GM12878 (cell line): ENCODE results near the gene SPTBN1. TPM values are rescaled to one million over a fixed set of nuclear protein-coding genes. Genes with fewer than 3 reads are reported as not detected.

Experiments used
- ATAC-seq: fragments of 200-7000 bp; cut with Tn5 transposase; 3 replicates; pipeline ENCODE4 v1.9.1; 2020; ENCODE audit warnings: mild to moderate bottlenecking, moderate library complexity
- BruUV-seq: library from RNA; stranded (reverse); fragments of 400-500 nt; replicated peaks from 2 replicates; lab custom pipeline; 2021; lab: Mats Ljungman, UMichigan
- CTCF ChIA-PET: fragments of 300-600 bp; sonication (Branson Sonifier 250); formaldehyde crosslinking; extraction: SDS; loops from one replicate; lab custom pipeline; 2021; ENCODE audit warnings: inconsistent platforms; lab: Yijun Ruan, JAX
- POLR2A ChIA-PET: fragments of 350-600 bp; formaldehyde crosslinking; extraction: SDS; loops from one replicate; lab custom pipeline; 2021; ENCODE audit warnings: inconsistent platforms; lab: Charles Lee
- RAD21 ChIA-PET: fragments of 300-600 bp; sonication (Branson Sonifier 250); formaldehyde crosslinking; loops from one replicate; lab custom pipeline; 2023; ENCODE audit warnings: antibody characterized with exemption; ENCODE audit not compliant: unreplicated experiment; lab: Charles Lee
- SMC1A ChIA-PET: fragments of 300-600 bp; sonication (Branson Sonifier 250); formaldehyde crosslinking; loops from one replicate; lab custom pipeline; 2023; ENCODE audit not compliant: unreplicated experiment, uncharacterized antibody; lab: Charles Lee
- DNase-seq: peaks from one replicate; pipeline ENCODE4 v3.0.0-alpha.2; 2011; ENCODE audit warnings: low read depth, low spot score
- FAIRE-seq: peaks from 3 replicates; lab custom pipeline; 2011; peaks lifted over from hg19 to GRCh38; lab: Jason Lieb, UNC
- H2AFZ ChIP-seq: 2 replicates; pipeline ENCODE4 v1.6.0; 2011; ENCODE audit warnings: low read depth, low read length, control low read depth; ENCODE audit not compliant: control insufficient read depth
- H3K27ac ChIP-seq: 2 replicates; pipeline ENCODE4 v1.5.1; 2011; ENCODE audit warnings: control low read depth; ENCODE audit not compliant: control insufficient read depth, insufficient read depth
- H3K27me3 ChIP-seq, 2 experiments: replicated peaks in 1 of 2; 2 replicates each; pipeline versions ENCODE4 v1.6.0 to v1.6.1; 2011; ENCODE audit warnings: low read length in 1 of 2; ENCODE audit not compliant: control insufficient read depth in 2 of 2, insufficient read depth in 2 of 2
- H3K36me3 ChIP-seq, 2 experiments: 2 replicates each; pipeline ENCODE4 v1.5.1; 2011; ENCODE audit warnings: low read length in 1 of 2; ENCODE audit not compliant: control insufficient read depth in 2 of 2, insufficient read depth in 2 of 2
- H3K4me1 ChIP-seq: 2 replicates; pipeline ENCODE4 v1.6.1; 2011; ENCODE audit warnings: mild to moderate bottlenecking, low read length, moderate library complexity, mixed read lengths; ENCODE audit not compliant: control insufficient read depth, insufficient read depth
- H3K4me2 ChIP-seq: 2 replicates; pipeline ENCODE4 v1.6.0; 2011; ENCODE audit warnings: control low read depth; ENCODE audit not compliant: control insufficient read depth, insufficient read depth
- H3K4me3 ChIP-seq: fragments of 200-600 bp; sonication (generic); 2 replicates; pipeline ENCODE4 v1.5.1; 2016
- H3K79me2 ChIP-seq: 2 replicates; pipeline ENCODE4 v1.6.0; 2011; ENCODE audit warnings: low read length; ENCODE audit not compliant: control insufficient read depth, insufficient read depth
- H3K9ac ChIP-seq: 2 replicates; pipeline ENCODE4 v1.8.0; 2011; ENCODE audit warnings: low read length, control low read depth, mixed read lengths; ENCODE audit not compliant: control insufficient read depth, insufficient read depth
- H3K9me3 ChIP-seq: replicated peaks from 3 replicates; pipeline ENCODE4 v1.5.1; 2011; ENCODE audit warnings: mild to moderate bottlenecking, low read length; ENCODE audit not compliant: control insufficient read depth, insufficient read depth
- H4K20me1 ChIP-seq: 2 replicates; pipeline ENCODE4 v1.6.0; 2011; ENCODE audit not compliant: control insufficient read depth, insufficient read depth
- CHD1 ChIP-seq: IDR thresholded peaks from 2 replicates; pipeline ENCODE4 v1.6.1; 2012; ENCODE audit warnings: low read depth, low read length, improper control_type of control experiment
- EED ChIP-seq: sonication (generic); IDR thresholded peaks from 2 replicates; pipeline ENCODE4 v1.6.1; 2016; ENCODE audit warnings: antibody characterized with exemption, low read depth
- KDM1A ChIP-seq: fragments of 200-600 bp; sonication (generic); IDR thresholded peaks from 2 replicates; pipeline ENCODE4 v1.6.1; 2016; ENCODE audit warnings: borderline replicate concordance
- MTA3 ChIP-seq: IDR thresholded peaks from 2 replicates; pipeline ENCODE4 v1.6.1; 2012; ENCODE audit warnings: low read length, inconsistent platforms, borderline replicate concordance
- MYB ChIP-seq: fragments of 150-350 bp; IDR thresholded peaks from 2 replicates; pipeline ENCODE4 v1.6.1; 2014; ENCODE audit warnings: mild to moderate bottlenecking, low read depth, low read length, borderline replicate concordance
- SMAD5 ChIP-seq: IDR thresholded peaks from 2 replicates; pipeline ENCODE4 v1.6.1; 2016; ENCODE audit warnings: antibody characterized with exemption, low read depth
- ZBED1 ChIP-seq: IDR thresholded peaks from 2 replicates; pipeline ENCODE4 v1.6.1; 2016; ENCODE audit warnings: borderline replicate concordance
- WGBS: methylation state at CpG from one replicate; pipeline ENCODE4 v1.1.6; 2016; ENCODE audit warnings: low lambda C conversion rate; ENCODE audit not compliant: insufficient replicate concordance, insufficient coverage; ENCODE audit errors: missing lambda C conversion rate; 5-methylcytosine and 5-hydroxymethylcytosine counted together
- in situ Hi-C: fragments of 300-500 bp; cut with MboI; formaldehyde crosslinking; loops from 9 replicates; pipeline ENCODE4 v1.14.3; 2018; ENCODE audit warnings: mixed read lengths
- intact Hi-C: fragments of 100-400 bp; cut with micrococcal nuclease; formaldehyde crosslinking; loops from one replicate; pipeline ENCODE4 v1.14.2; 2022; ENCODE audit not compliant: unreplicated experiment
- polyA plus RNA-seq, 11 experiments: library from polyadenylated mRNA; depleted of rRNA in 4 of 11; unstranded in 6 of 11; stranded (reverse) in 5 of 11; fragments of >200 nt; fragmentation: Nextera tagmentation in 4 of 11; fragmentation: Illumina TruSeq in 1 of 11; extraction: Ambion mirVana in 4 of 11; extraction: Trizol in 1 of 11; gene quantifications; 1 replicate in 1 of 11; 2 replicates in 10 of 11; pipeline versions ENCODE4 v1.2.1 to v1.2.3, GENCODE V29; 2011 to 2016; ENCODE audit warnings: inconsistent platforms in 2 of 11, missing spikeins in 2 of 11, low read depth in 1 of 11
- total RNA-seq, 4 experiments: library from RNA; depleted of rRNA in 3 of 4; stranded (reverse); fragments of >200 nt in 3 of 4; fragmentation: Illumina TruSeq in 1 of 4; extraction: Trizol in 1 of 4; gene quantifications; 2 replicates each; pipeline versions ENCODE4 v1.2.1 to v1.2.3, GENCODE V29; 2013 to 2021
- TF ChIP-seq, protein P1 (sequence below): IDR thresholded peaks from 2 replicates; pipeline ENCODE4 v1.6.1; 2012; ENCODE audit warnings: improper control_type of control experiment, low read depth, low read length; ENCODE audit not compliant: insufficient replicate concordance

The SPTBN1 gene
- total and polyA plus RNA-seq, 10 of the 15 experiments (the other 5 are each of a cell fraction or from before 2014, with no cell fraction given), result 20.6 to 154 (median 76.7) TPM

DNA sequence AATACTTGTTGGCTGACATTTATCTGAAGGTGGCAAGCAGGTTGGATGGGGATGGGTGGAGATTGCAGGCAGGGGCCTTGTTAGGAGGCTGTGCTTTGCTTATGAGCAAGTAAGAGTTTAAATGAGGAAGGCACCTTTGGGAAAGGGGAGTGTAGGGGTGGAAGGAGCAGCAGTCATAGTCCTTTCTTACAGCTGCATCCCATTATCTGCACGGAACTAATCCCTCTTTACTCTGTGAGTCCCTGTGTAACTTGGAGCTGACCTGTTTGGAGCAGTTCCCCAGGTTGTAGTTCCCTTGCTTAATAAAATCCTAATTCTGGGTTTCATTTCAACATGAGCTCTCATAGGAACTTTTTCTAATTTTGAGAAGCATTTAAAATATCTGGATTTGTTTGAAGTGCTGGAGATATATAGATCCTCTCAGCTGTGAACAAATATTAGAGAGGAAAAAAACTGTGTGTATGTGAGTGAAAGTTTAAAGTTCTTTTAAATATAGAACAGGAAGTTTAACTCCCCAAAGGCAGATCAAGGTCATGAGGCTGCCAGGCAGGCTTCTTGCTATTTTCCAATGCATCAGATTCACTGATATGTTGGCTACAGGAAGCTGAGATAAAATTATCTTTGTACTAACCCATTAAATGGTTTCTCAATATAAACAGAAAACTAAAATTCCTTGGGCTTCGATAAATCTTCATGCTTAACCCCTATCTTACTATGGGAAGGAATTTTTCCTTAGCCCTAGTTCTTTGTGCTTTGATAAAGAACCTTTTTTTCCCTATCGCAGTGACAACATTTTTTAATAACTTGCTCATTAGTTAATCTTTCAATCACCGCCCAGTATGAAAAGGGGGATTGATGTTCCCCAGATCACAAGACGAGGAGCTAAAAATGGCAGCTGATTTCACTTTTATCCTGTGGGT, 162.8 kb downstream of the SPTBN1 start (continued):
- no peak for TF ChIP-seq MTA3
- no peak for TF ChIP-seq MYB
- TF ChIP-seq SMAD5, result no peak
- no peak for TF ChIP-seq EED
- no peak for TF ChIP-seq CHD1
- no peak for TF ChIP-seq KDM1A
- no peak for TF ChIP-seq ZBED1
- TF ChIP-seq, all 136 proteins: peak for 0

DNA sequence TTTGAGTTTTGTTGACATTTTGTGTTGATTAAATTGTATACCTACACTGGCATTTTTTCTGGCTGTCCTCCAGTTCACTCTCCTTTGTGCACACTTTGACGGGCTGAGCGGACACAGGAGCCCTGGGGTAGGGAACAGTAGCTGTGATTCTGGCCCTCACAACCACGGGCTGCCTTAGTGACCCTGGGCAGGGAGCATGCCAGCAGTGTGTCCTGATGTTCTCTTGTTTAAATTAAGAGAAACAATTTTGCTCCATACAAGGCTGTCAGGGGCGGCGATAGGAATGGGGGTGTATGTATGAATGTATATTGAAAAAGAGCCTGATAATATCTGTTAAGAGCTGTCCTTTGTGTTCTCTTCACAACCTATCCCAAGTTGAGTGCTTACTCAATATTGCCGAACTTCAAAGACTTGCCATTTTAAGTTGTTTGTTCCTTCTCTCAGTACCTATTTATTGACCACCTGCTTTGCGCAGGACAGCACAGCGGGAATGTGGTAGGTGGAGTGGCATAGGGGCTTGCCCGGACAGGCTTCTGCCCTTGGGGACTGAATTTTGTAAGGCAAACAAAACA, 163.6 kb downstream of the SPTBN1 start:
- Histone ChIP-seq H3K27me3 (no peaks in the 10 kb centered on the region), H3K4me2 (no peak overlapping the region), H3K9me3 (no peaks in the 10 kb centered on the region), H2AFZ (no peak overlapping the region), H3K4me3 (no peak overlapping the region), H3K4me1 (peaks cover 2% of the 10 kb centered on the region; the same call in 1 of the 2 replicates), H3K79me2 (no peaks in the 10 kb centered on the region; the same call in none of the 2 replicates), H3K9ac (no peak overlapping the region), H3K36me3 (peaks cover 28 to 54% of the 10 kb centered on the region in 2 experiments), H4K20me1 (no peaks in the 10 kb centered on the region), H3K27ac (no peak overlapping the region)
- CTCF ChIA-PET, result no interaction called here
- DNase-seq, result no peak
- SMC1A ChIA-PET, result interaction anchor here (0.9 to 2.2 kb wide), 13 partner anchors 11 to 98 kb away, joined by 3 to 9 read pairs (median 5); no protein-coding TSS in a partner anchor
- in situ Hi-C loops (no loop called here), intact Hi-C loops (no loop called here)
- TF ChIP-seq, protein P1, sequence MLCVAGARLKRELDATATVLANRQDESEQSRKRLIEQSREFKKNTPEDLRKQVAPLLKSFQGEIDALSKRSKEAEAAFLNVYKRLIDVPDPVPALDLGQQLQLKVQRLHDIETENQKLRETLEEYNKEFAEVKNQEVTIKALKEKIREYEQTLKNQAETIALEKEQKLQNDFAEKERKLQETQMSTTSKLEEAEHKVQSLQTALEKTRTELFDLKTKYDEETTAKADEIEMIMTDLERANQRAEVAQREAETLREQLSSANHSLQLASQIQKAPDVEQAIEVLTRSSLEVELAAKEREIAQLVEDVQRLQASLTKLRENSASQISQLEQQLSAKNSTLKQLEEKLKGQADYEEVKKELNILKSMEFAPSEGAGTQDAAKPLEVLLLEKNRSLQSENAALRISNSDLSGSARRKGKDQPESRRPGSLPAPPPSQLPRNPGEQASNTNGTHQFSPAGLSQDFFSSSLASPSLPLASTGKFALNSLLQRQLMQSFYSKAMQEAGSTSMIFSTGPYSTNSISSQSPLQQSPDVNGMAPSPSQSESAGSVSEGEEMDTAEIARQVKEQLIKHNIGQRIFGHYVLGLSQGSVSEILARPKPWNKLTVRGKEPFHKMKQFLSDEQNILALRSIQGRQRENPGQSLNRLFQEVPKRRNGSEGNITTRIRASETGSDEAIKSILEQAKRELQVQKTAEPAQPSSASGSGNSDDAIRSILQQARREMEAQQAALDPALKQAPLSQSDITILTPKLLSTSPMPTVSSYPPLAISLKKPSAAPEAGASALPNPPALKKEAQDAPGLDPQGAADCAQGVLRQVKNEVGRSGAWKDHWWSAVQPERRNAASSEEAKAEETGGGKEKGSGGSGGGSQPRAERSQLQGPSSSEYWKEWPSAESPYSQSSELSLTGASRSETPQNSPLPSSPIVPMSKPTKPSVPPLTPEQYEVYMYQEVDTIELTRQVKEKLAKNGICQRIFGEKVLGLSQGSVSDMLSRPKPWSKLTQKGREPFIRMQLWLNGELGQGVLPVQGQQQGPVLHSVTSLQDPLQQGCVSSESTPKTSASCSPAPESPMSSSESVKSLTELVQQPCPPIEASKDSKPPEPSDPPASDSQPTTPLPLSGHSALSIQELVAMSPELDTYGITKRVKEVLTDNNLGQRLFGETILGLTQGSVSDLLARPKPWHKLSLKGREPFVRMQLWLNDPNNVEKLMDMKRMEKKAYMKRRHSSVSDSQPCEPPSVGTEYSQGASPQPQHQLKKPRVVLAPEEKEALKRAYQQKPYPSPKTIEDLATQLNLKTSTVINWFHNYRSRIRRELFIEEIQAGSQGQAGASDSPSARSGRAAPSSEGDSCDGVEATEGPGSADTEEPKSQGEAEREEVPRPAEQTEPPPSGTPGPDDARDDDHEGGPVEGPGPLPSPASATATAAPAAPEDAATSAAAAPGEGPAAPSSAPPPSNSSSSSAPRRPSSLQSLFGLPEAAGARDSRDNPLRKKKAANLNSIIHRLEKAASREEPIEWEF, result no peak
- RAD21 ChIA-PET, result interaction anchor here (1.1 to 1.9 kb wide), 2 partner anchors 15 to 96 kb away, joined by 7 to 8 read pairs; no protein-coding TSS in a partner anchor
- ATAC-seq, result no peak
- FAIRE-seq, result no peak
- POLR2A ChIA-PET, result interaction anchor here (0.6 to 1.3 kb wide), 3 partner anchors 7 to 9 kb away, joined by 3 read pairs; no protein-coding TSS in a partner anchor
- no TSS peak for BruUV-seq
- 98% methylated on average over 9 of the region's 9 CpGs for WGBS
